HepG2 (cell line): Measurements from ENCODE around the gene PRKAR2B. TPM values are rescaled to one million over a fixed set of nuclear protein-coding genes. Genes with fewer than 3 reads are reported as not detected.

ENCODE experiments used
- ATAC-seq: fragments of 200-7000 bp; cut with Tn5 transposase; 3 replicates; pipeline ENCODE4 v1.9.1; 2020; ENCODE audit warnings: mild to moderate bottlenecking, moderate library complexity
- BruUV-seq: library from RNA; stranded (reverse); fragments of 400-500 nt; replicated peaks from 2 replicates; lab custom pipeline; 2021; lab: Mats Ljungman, UMichigan
- CTCF ChIA-PET: fragments of 300-600 bp; formaldehyde crosslinking; extraction: SDS; loops from one replicate; lab custom pipeline; 2021; ENCODE audit warnings: low total read pairs, inconsistent platforms, low intra/inter-chr PET ratio; lab: Yijun Ruan, JAX
- POLR2A ChIA-PET: fragments of 350-600 bp; sonication (Branson Sonifier 250); formaldehyde crosslinking; loops from one replicate; lab custom pipeline; 2020; ENCODE audit warnings: antibody characterized with exemption, inconsistent platforms; lab: Yijun Ruan, JAX
- DNase-seq: peaks from one replicate; pipeline ENCODE4 v3.0.0-alpha.2; 2015; ENCODE audit warnings: low spot score
- FAIRE-seq: peaks from 3 replicates; lab custom pipeline; 2011; peaks lifted over from hg19 to GRCh38; lab: Jason Lieb, UNC
- H2AFZ ChIP-seq: one replicate; pipeline ENCODE4 v1.6.1; 2011; ENCODE audit warnings: low read length, inconsistent platforms
- H3K27ac ChIP-seq: fragments of 300-600 bp; 3 replicates; pipeline ENCODE4 v1.8.0; 2011; ENCODE audit warnings: mixed run types, mild to moderate bottlenecking, mixed read lengths, low read length, inconsistent platforms; ENCODE audit not compliant: insufficient read depth; ENCODE audit errors: extremely low read length
- H3K27me3 ChIP-seq, 2 experiments: fragments of 200-600 bp in 1 of 2; 2 replicates in 1 of 2; 3 replicates in 1 of 2; pipeline versions ENCODE4 v1.6.0 to v1.8.0; 2011; ENCODE audit warnings: low read length in 2 of 2, mild to moderate bottlenecking in 2 of 2, moderate library complexity in 2 of 2, inconsistent platforms in 1 of 2; ENCODE audit not compliant: insufficient read depth in 2 of 2, control insufficient read depth in 1 of 2
- H3K36me3 ChIP-seq, 2 experiments: fragments of 200-600 bp in 1 of 2; replicated peaks in 1 of 2; 2 replicates in 1 of 2; 3 replicates in 1 of 2; pipeline versions ENCODE4 v1.5.1 to v1.8.0; 2011; ENCODE audit warnings: low read length in 2 of 2, inconsistent platforms in 1 of 2; ENCODE audit not compliant: insufficient read depth in 2 of 2, control insufficient read depth in 1 of 2
- H3K4me1 ChIP-seq: 2 replicates; pipeline ENCODE4 v1.5.1; 2012; ENCODE audit warnings: low read length, inconsistent platforms; ENCODE audit not compliant: insufficient read depth
- H3K4me2 ChIP-seq: 2 replicates; pipeline ENCODE4 v1.6.0; 2011; ENCODE audit warnings: low read depth, low read length, inconsistent platforms
- H3K4me3 ChIP-seq, 3 experiments: fragments of 200-600 bp in 1 of 3; sonication (generic), shearing (Covaris generic) in 1 of 3; replicated peaks in 1 of 3; 2 replicates each; pipeline ENCODE4 v1.5.1; 2011 to 2016; ENCODE audit warnings: low read length in 3 of 3, inconsistent platforms in 2 of 3, low read depth in 2 of 3, mild to moderate bottlenecking in 2 of 3, control low read depth in 1 of 3, mixed read lengths in 1 of 3; ENCODE audit not compliant: insufficient read depth in 1 of 3
- H3K79me2 ChIP-seq: one replicate; pipeline ENCODE4 v1.6.1; 2011; ENCODE audit warnings: low read length, inconsistent platforms; ENCODE audit not compliant: insufficient read depth
- H3K9ac ChIP-seq: 2 replicates; pipeline ENCODE4 v1.6.0; 2011; ENCODE audit warnings: mild to moderate bottlenecking, low read depth, low read length, inconsistent platforms; ENCODE audit not compliant: insufficient read depth
- H3K9me3 ChIP-seq: 2 replicates; pipeline ENCODE4 v1.5.1; 2012; ENCODE audit warnings: mild to moderate bottlenecking, low read length
- H4K20me1 ChIP-seq: 2 replicates; pipeline ENCODE4 v1.6.0; 2011; ENCODE audit warnings: inconsistent platforms, mild to moderate bottlenecking, low read length, moderate library complexity; ENCODE audit not compliant: insufficient read depth
- RBM22 ChIP-seq: fragments of 200-400 bp; formaldehyde crosslinking; optimal IDR thresholded peaks from 2 replicates; pipeline ENCODE3; 2017; ENCODE audit warnings: mild to moderate bottlenecking, low read length, moderate library complexity
- RERE ChIP-seq: IDR thresholded peaks from 2 replicates; pipeline ENCODE4 v1.6.1; 2016; ENCODE audit warnings: low read depth, missing genetic modification reagents, missing compliant biosample characterization
- ZBTB40 ChIP-seq, 2 experiments: fragments of 450-650 bp in 1 of 2; sonication (generic) in 1 of 2; formaldehyde crosslinking in 1 of 2; IDR thresholded peaks; 2 replicates each; pipeline versions ENCODE4 v1.6.1 to v1.8.0; 2016 to 2022; ENCODE audit warnings: antibody characterized with exemption in 1 of 2, mild to moderate bottlenecking in 1 of 2, missing genetic modification reagents in 1 of 2
- ZSCAN9 ChIP-seq: IDR thresholded peaks from 2 replicates; pipeline ENCODE4 v1.6.1; 2016; ENCODE audit warnings: borderline replicate concordance
- WGBS: methylation state at CpG from one replicate; pipeline ENCODE4 v1.1.6; 2017; ENCODE audit warnings: low lambda C conversion rate; 5-methylcytosine and 5-hydroxymethylcytosine counted together
- in situ Hi-C: cut with HindIII; loops from 2 replicates; pipeline ENCODE4 v1.10.0; 2017; ENCODE audit warnings: low pct_unique_long_range_greater_than_20kb; ENCODE audit not compliant: extremely low pct_ligation_motif_present
- intact Hi-C: fragments of 100-400 bp; cut with micrococcal nuclease; formaldehyde crosslinking; loops from one replicate; pipeline ENCODE4 v1.10.0; 2022; ENCODE audit not compliant: unreplicated experiment
- polyA plus RNA-seq, 8 experiments: library from polyadenylated mRNA; depleted of rRNA in 3 of 8; stranded (reverse) in 7 of 8; unstranded in 1 of 8; fragments of >200 nt; fragmentation: Illumina TruSeq in 4 of 8; extraction: Trizol in 4 of 8; gene quantifications; 2 replicates each; pipeline versions ENCODE4 v1.2.1 to v1.2.3, GENCODE V29; 2011 to 2016; ENCODE audit warnings: low read depth in 4 of 8, missing spikeins in 1 of 8, mixed read lengths in 1 of 8; ENCODE audit not compliant: insufficient read depth in 1 of 8
- total RNA-seq, 5 experiments: library from RNA; depleted of rRNA; stranded (reverse); fragments of >200 nt; fragmentation: Illumina TruSeq; extraction: Trizol; gene quantifications; 2 replicates each; pipeline ENCODE4 v1.2.3, GENCODE V29; 2016; ENCODE audit warnings: low read depth in 1 of 5
- TF ChIP-seq, protein P1 (sequence below): IDR thresholded peaks from 2 replicates; pipeline ENCODE4 v1.6.1; 2012; ENCODE audit warnings: low read length, improper control_type of control experiment

The PRKAR2B gene
- total and polyA plus RNA-seq, 2 of the 13 experiments (the other 11 are each of a cell fraction or from before 2014, with no cell fraction given) = not detected

GRCh38 chr7:107065929-107066247 is 21.4 kb downstream of the PRKAR2B start:
- H3K4me3 ChIP-seq = no peak overlapping the region
- H2AFZ ChIP-seq = no peak overlapping the region
- H3K9me3 ChIP-seq = no peaks in the 10 kb centered on the region
- no peak for FAIRE-seq
- H3K27ac ChIP-seq = no peak overlapping the region
- ChIA-PET CTCF (no interaction called here), POLR2A (no interaction called here)
- WGBS = 2% methylated on average over 4 of the region's 4 CpGs
- no peaks in the 10 kb centered on the region for H4K20me1 ChIP-seq
- H3K4me2 ChIP-seq = no peak overlapping the region
- H3K4me1 ChIP-seq = no peaks in the 10 kb centered on the region
- no peak for DNase-seq
- H3K27me3 ChIP-seq = peaks cover 0 to 18% of the 10 kb centered on the region in 2 experiments; a peak in 2 of 5 replicates
- in situ Hi-C loops (no loop called here), intact Hi-C loops (no loop called here)
- ATAC-seq = no peak
- H3K79me2 ChIP-seq = no peaks in the 10 kb centered on the region
- no TSS peak for BruUV-seq
- no peak overlapping the region for H3K9ac ChIP-seq
- no peaks in the 10 kb centered on the region for H3K36me3 ChIP-seq
- TF ChIP-seq RERE (CRISPR knock-in tag) (no peak), ZBTB40 (IDR thresholded peaks at IDR 0.05) (no peak), ZBTB40 (CRISPR knock-in tag; IDR thresholded peaks at IDR 0.05) (no peak), RBM22 (no peak), ZSCAN9 (CRISPR knock-in tag) (no peak)
- TF ChIP-seq, protein P1, sequence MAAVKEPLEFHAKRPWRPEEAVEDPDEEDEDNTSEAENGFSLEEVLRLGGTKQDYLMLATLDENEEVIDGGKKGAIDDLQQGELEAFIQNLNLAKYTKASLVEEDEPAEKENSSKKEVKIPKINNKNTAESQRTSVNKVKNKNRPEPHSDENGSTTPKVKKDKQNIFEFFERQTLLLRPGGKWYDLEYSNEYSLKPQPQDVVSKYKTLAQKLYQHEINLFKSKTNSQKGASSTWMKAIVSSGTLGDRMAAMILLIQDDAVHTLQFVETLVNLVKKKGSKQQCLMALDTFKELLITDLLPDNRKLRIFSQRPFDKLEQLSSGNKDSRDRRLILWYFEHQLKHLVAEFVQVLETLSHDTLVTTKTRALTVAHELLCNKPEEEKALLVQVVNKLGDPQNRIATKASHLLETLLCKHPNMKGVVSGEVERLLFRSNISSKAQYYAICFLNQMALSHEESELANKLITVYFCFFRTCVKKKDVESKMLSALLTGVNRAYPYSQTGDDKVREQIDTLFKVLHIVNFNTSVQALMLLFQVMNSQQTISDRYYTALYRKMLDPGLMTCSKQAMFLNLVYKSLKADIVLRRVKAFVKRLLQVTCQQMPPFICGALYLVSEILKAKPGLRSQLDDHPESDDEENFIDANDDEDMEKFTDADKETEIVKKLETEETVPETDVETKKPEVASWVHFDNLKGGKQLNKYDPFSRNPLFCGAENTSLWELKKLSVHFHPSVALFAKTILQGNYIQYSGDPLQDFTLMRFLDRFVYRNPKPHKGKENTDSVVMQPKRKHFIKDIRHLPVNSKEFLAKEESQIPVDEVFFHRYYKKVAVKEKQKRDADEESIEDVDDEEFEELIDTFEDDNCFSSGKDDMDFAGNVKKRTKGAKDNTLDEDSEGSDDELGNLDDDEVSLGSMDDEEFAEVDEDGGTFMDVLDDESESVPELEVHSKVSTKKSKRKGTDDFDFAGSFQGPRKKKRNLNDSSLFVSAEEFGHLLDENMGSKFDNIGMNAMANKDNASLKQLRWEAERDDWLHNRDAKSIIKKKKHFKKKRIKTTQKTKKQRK = no peak
